H1 (cell line): Measurements from ENCODE around the gene MMP11. TPM values are rescaled to one million over a fixed set of nuclear protein-coding genes. Genes with fewer than 3 reads are reported as not detected.
A peak's percentile ranks its signal among the peaks of the same experiment; 100 is the strongest.

Experiments
- CTCF ChIA-PET: fragments of 300-600 bp; sonication (Branson Sonifier 250); formaldehyde crosslinking; loops from one replicate; lab custom pipeline; 2021; ENCODE audit not compliant: partially characterized antibody; lab: Charles Lee
- POLR2A ChIA-PET: fragments of 300-600 bp; sonication (Branson Sonifier 250); formaldehyde crosslinking; loops from one replicate; lab custom pipeline; 2021; ENCODE audit warnings: inconsistent platforms; ENCODE audit not compliant: partially characterized antibody; lab: Charles Lee
- DNase-seq, 2 experiments: peaks; one replicate each; pipeline versions ENCODE4 v3.0.0 to v3.0.0-alpha.2; 2010 to 2022; ENCODE audit warnings: low spot score in 2 of 2, low read depth in 1 of 2, mixed read lengths in 1 of 2
- FAIRE-seq: peaks from 2 replicates; lab custom pipeline; 2011; peaks lifted over from hg19 to GRCh38; lab: Jason Lieb, UNC
- H2AFZ ChIP-seq: 2 replicates; pipeline ENCODE4 v1.8.1; 2012; ENCODE audit warnings: low read length, inconsistent platforms
- H2AK5ac ChIP-seq: 2 replicates; pipeline ENCODE4 v1.6.1; 2013; ENCODE audit warnings: low read depth, low read length
- H2BK120ac ChIP-seq: replicated peaks from 2 replicates; pipeline ENCODE3; 2013; ENCODE audit warnings: low read depth, low read length, inconsistent platforms
- H2BK12ac ChIP-seq: 2 replicates; pipeline ENCODE4 v1.6.1; 2013; ENCODE audit warnings: low read depth, low read length
- H2BK15ac ChIP-seq: 2 replicates; pipeline ENCODE4 v1.6.1; 2013; ENCODE audit warnings: low read length
- H2BK20ac ChIP-seq: 2 replicates; pipeline ENCODE4 v1.6.1; 2013; ENCODE audit warnings: low read length
- H2BK5ac ChIP-seq: 2 replicates; pipeline ENCODE4 v1.6.1; 2013; ENCODE audit warnings: low read depth, low read length
- H3K14ac ChIP-seq: 2 replicates; pipeline ENCODE4 v1.6.1; 2013; ENCODE audit warnings: inconsistent platforms; ENCODE audit not compliant: insufficient read length
- H3K18ac ChIP-seq: 2 replicates; pipeline ENCODE4 v1.6.1; 2013; ENCODE audit warnings: low read length; ENCODE audit errors: extremely low read depth
- H3K23ac ChIP-seq: 2 replicates; pipeline ENCODE4 v1.6.1; 2013; ENCODE audit warnings: inconsistent platforms; ENCODE audit not compliant: insufficient read length
- H3K23me2 ChIP-seq: 2 replicates; pipeline ENCODE4 v1.6.1; 2013; ENCODE audit warnings: low read depth, low read length
- H3K27ac ChIP-seq: 2 replicates; pipeline ENCODE4 v1.6.1; 2011; ENCODE audit warnings: low read depth, low read length, inconsistent platforms
- H3K27me3 ChIP-seq, 4 experiments: replicated peaks in 1 of 4; 1 replicate in 1 of 4; 2 replicates in 3 of 4; pipeline versions ENCODE4 v1.6.1 to v1.8.1; 2011 to 2013; ENCODE audit warnings: low read length in 3 of 4, mild to moderate bottlenecking in 3 of 4, inconsistent platforms in 2 of 4, mixed read lengths in 2 of 4, moderate library complexity in 1 of 4; ENCODE audit not compliant: control insufficient read depth in 3 of 4, insufficient read depth in 3 of 4; ENCODE audit errors: extremely low read depth in 1 of 4
- H3K36me3 ChIP-seq, 4 experiments: 2 replicates each; pipeline versions ENCODE4 v1.6.1 to v1.8.1; 2011 to 2013; ENCODE audit warnings: mild to moderate bottlenecking in 4 of 4, low read length in 3 of 4, moderate library complexity in 2 of 4, control low read depth in 1 of 4, inconsistent platforms in 1 of 4; ENCODE audit not compliant: insufficient read depth in 4 of 4, control insufficient read depth in 2 of 4
- H3K4ac ChIP-seq: replicated peaks from 2 replicates; pipeline ENCODE3; 2013; ENCODE audit warnings: low read length, low read depth, mixed read lengths, inconsistent platforms; ENCODE audit not compliant: insufficient read length
- H3K4me1 ChIP-seq, 4 experiments: replicated peaks in 1 of 4; 1 replicate in 1 of 4; 2 replicates in 3 of 4; pipeline versions ENCODE4 v1.6.1 to v1.8.1; 2011 to 2013; ENCODE audit warnings: low read length in 3 of 4, inconsistent platforms in 2 of 4, mixed read lengths in 1 of 4; ENCODE audit not compliant: insufficient read depth in 4 of 4, control insufficient read depth in 3 of 4
- H3K4me2 ChIP-seq, 2 experiments: 2 replicates each; pipeline versions ENCODE4 v1.6.1 to v1.8.1; 2011 to 2013; ENCODE audit warnings: low read depth in 2 of 2, low read length in 2 of 2, control low read depth in 1 of 2, inconsistent platforms in 1 of 2, mild to moderate bottlenecking in 1 of 2; ENCODE audit not compliant: insufficient read depth in 1 of 2
- H3K4me3 ChIP-seq, 4 experiments: fragments of 200-600, 300-600 bp in 1 of 4; sonication (generic), shearing (Covaris generic), sonication (Bioruptor Twin) in 1 of 4; 2 replicates each; pipeline versions ENCODE4 v1.5.1 to v1.8.1; 2011 to 2016; ENCODE audit warnings: low read length in 4 of 4, low read depth in 3 of 4, control low read depth in 2 of 4, inconsistent platforms in 2 of 4, mild to moderate bottlenecking in 2 of 4, mixed read lengths in 1 of 4, moderate library complexity in 1 of 4; ENCODE audit not compliant: insufficient read depth in 2 of 4; ENCODE audit errors: extremely low read depth in 1 of 4
- H3K56ac ChIP-seq: replicated peaks from 2 replicates; pipeline ENCODE3; 2013; ENCODE audit warnings: low read depth, mild to moderate bottlenecking, mixed read lengths, low read length, inconsistent platforms; ENCODE audit not compliant: insufficient read length
- H3K79me1 ChIP-seq: 2 replicates; pipeline ENCODE4 v1.6.1; 2013; ENCODE audit warnings: low read depth, low read length, control low read depth
- H3K79me2 ChIP-seq, 2 experiments: 2 replicates each; pipeline versions ENCODE4 v1.6.1 to v1.8.1; 2012 to 2013; ENCODE audit warnings: low read length in 2 of 2, mild to moderate bottlenecking in 2 of 2, inconsistent platforms in 1 of 2; ENCODE audit not compliant: insufficient read depth in 2 of 2, control insufficient read depth in 1 of 2
- H3K9ac ChIP-seq, 4 experiments: replicated peaks in 1 of 4; 1 replicate in 1 of 4; 2 replicates in 3 of 4; pipeline versions ENCODE4 v1.6.1 to v1.8.1; 2011 to 2013; ENCODE audit warnings: low read depth in 3 of 4, low read length in 3 of 4, control low read depth in 2 of 4, mild to moderate bottlenecking in 2 of 4, moderate library complexity in 2 of 4, inconsistent platforms in 1 of 4; ENCODE audit errors: extremely low read depth in 1 of 4
- H3K9me3 ChIP-seq, 2 experiments: 2 replicates each; pipeline versions ENCODE4 v1.6.1 to v1.8.1; 2012 to 2013; ENCODE audit warnings: mild to moderate bottlenecking in 2 of 2, moderate library complexity in 2 of 2, control low read depth in 1 of 2, inconsistent platforms in 1 of 2, low read depth in 1 of 2, low read length in 1 of 2, mixed read lengths in 1 of 2; ENCODE audit not compliant: insufficient read depth in 2 of 2
- H4K20me1 ChIP-seq, 2 experiments: replicated peaks in 1 of 2; 2 replicates each; pipeline versions ENCODE3 to v1.8.1; 2011 to 2013; ENCODE audit warnings: inconsistent platforms in 2 of 2, low read length in 2 of 2, mild to moderate bottlenecking in 1 of 2; ENCODE audit not compliant: insufficient read depth in 2 of 2, control insufficient read depth in 1 of 2
- H4K5ac ChIP-seq: 2 replicates; pipeline ENCODE4 v1.6.1; 2013; ENCODE audit warnings: low read length, low read depth, mixed read lengths, inconsistent platforms; ENCODE audit not compliant: insufficient read length
- H4K8ac ChIP-seq: 2 replicates; pipeline ENCODE4 v1.8.0; 2013; ENCODE audit warnings: mild to moderate bottlenecking, moderate library complexity, low read length, inconsistent platforms; ENCODE audit not compliant: insufficient read depth; ENCODE audit errors: extremely low read depth
- H4K91ac ChIP-seq: replicated peaks from 2 replicates; pipeline ENCODE3; 2013; ENCODE audit warnings: low read length, mixed read lengths, inconsistent platforms; ENCODE audit not compliant: insufficient read length
- POLR2A ChIP-seq, 2 experiments: IDR thresholded peaks; 1 replicate in 1 of 2; 2 replicates in 1 of 2; pipeline ENCODE4 v1.6.1; 2011; ENCODE audit warnings: low read depth in 2 of 2, low read length in 2 of 2, mild to moderate bottlenecking in 2 of 2; ENCODE audit errors: control extremely low read depth in 1 of 2
- SIN3A ChIP-seq, 2 experiments: IDR thresholded peaks in 1 of 2; conservative IDR thresholded peaks in 1 of 2; 2 replicates each; pipeline ENCODE4 v1.6.1; 2011 to 2012; ENCODE audit warnings: low read length in 2 of 2, improper control_type of control experiment in 1 of 2, low read depth in 1 of 2, mild to moderate bottlenecking in 1 of 2
- YY1 ChIP-seq: IDR thresholded peaks from 2 replicates; pipeline ENCODE4 v1.6.1; 2011; ENCODE audit warnings: low read depth, mild to moderate bottlenecking, low read length
- WGBS, 2 experiments: shearing (Covaris generic) in 1 of 2; methylation state at CpG; one replicate each; pipeline versions ENCODE4 v1.1.6 to v1.1.7; 2013 to 2015; ENCODE audit warnings: low lambda C conversion rate in 2 of 2, mixed read lengths in 2 of 2, inconsistent platforms in 1 of 2, low coverage in 1 of 2, missing lambda C conversion rate in 1 of 2; ENCODE audit not compliant: insufficient replicate concordance in 2 of 2, insufficient coverage in 1 of 2, insufficient read length in 1 of 2; ENCODE audit errors: extremely low coverage in 1 of 2, missing lambda C conversion rate in 1 of 2; 5-methylcytosine and 5-hydroxymethylcytosine counted together
- polyA plus RNA-seq, 7 experiments: library from polyadenylated mRNA; depleted of rRNA in 3 of 7; stranded (reverse) in 5 of 7; unstranded in 2 of 7; fragments of >200 nt in 5 of 7; fragments of 200-250 nt in 2 of 7; gene quantifications; 1 replicate in 5 of 7; 2 replicates in 1 of 7; 4 replicates in 1 of 7; pipeline versions ENCODE4 v1.2.1 to v1.2.3, GENCODE V29; 2011 to 2013; ENCODE audit warnings: missing spikeins in 2 of 7, mixed read lengths in 2 of 7
- total RNA-seq: library from RNA; stranded (reverse); fragmentation: NEBNext Ultra II Directional; extraction: Animal tissue kit (Norgen Biotek cat#: 25700); gene quantifications from 2 replicates; pipeline ENCODE4 v1.2.1, GENCODE V29; 2021

MMP11 gene
- total and polyA plus RNA-seq, 2 of the 8 experiments (the other 6 are each of a cell fraction or from before 2014, with no cell fraction given): 10.2 to 18.3 TPM

DNA sequence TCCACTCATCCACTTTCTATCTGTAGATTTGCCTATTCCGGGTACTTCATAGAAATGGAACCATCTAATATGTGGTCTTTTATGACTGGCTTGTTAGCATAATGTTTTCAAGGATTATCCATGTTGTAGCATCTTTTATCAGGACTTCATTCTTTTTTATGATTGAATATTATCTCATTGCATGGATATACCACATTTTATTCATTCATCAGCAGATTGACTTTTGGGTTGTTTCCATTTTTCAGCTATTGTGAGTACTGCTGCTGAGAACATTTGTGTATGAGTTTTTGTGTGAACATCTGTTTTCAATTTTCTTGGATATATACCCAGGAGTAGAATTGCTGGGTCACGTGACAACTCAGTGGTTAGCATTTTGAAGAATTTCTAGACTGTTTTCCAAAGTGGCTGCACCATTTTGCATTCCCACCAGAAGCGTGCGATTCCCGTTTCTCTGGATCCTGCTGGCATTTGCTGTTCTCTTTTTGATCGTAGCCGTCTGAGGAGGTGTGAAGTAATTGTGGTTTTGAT is 57.3 kb downstream of the MMP11 start:
- no peak overlapping the region for H2BK15ac ChIP-seq
- ChIA-PET CTCF (interaction anchor here (1.1 to 2.5 kb wide), 2 partner anchors 15 to 20 kb away, joined by 4 to 11 read pairs; no protein-coding TSS in a partner anchor), POLR2A (interaction anchor here (1.0 to 1.1 kb wide), 2 partner anchors 10 to 16 kb away, joined by 3 read pairs; no protein-coding TSS in a partner anchor)
- no peak overlapping the region for H3K14ac ChIP-seq
- H3K4me3 ChIP-seq: no peak overlapping the region
- H4K20me1 ChIP-seq: peaks cover 6 to 20% of the 10 kb centered on the region in 2 experiments
- no peak overlapping the region for H3K4ac ChIP-seq
- H3K4me1 ChIP-seq: no peaks in the 10 kb centered on the region
- no peak overlapping the region for H3K4me2 ChIP-seq
- H3K36me3 ChIP-seq: peaks cover 10 to 37% (median 16%) of the 10 kb centered on the region in 4 experiments; a peak in 7 of 8 replicates
- H3K9me3 ChIP-seq: no peaks in the 10 kb centered on the region
- no peak overlapping the region for H2BK120ac ChIP-seq
- H3K18ac ChIP-seq: no peak overlapping the region
- no peak overlapping the region for H2AFZ ChIP-seq
- H3K79me1 ChIP-seq: peaks cover 4% of the 10 kb centered on the region; the same call in 1 of the 2 replicates
- H4K8ac ChIP-seq: no peak overlapping the region
- H3K56ac ChIP-seq: no peak overlapping the region
- no peak overlapping the region for H3K27ac ChIP-seq
- H3K9ac ChIP-seq: no peak overlapping the region
- TF ChIP-seq POLR2A (IDR thresholded peaks at IDR 0.05; ENCODE audit: control extremely low read depth in 1 of 2, low read depth in 2 of 2, low read length in 2 of 2) (0 out of 3 replicates have a peak, but pooled peaks of 1 of the 2 experiments have one; percentile 1), SIN3A (conservative IDR thresholded peaks at IDR 0.05 in 1 of 2, IDR thresholded peaks at IDR 0.05 in 1 of 2; ENCODE audit: low read depth in 1 of 2, low read length in 2 of 2) (no peak), YY1 (no peak)
- FAIRE-seq (no peak), DNase-seq (no peak)
- no peaks in the 10 kb centered on the region; a peak in 1 of 4 replicates for H3K79me2 ChIP-seq
- H2BK20ac ChIP-seq: no peak overlapping the region
- 97% methylated on average over 7 of the region's 7 CpGs; no CpG with 5 or more reads in 1 of the 2 experiments for WGBS, 2 experiments
- no peaks in the 10 kb centered on the region for H3K23me2 ChIP-seq
- no peak overlapping the region for H2BK5ac ChIP-seq
- no peak overlapping the region for H4K5ac ChIP-seq
- no peak overlapping the region for H3K23ac ChIP-seq
- no peak overlapping the region for H4K91ac ChIP-seq
- no peak overlapping the region for H2AK5ac ChIP-seq
- H3K27me3 ChIP-seq: no peaks in the 10 kb centered on the region; a peak in 1 of 7 replicates
- no peak overlapping the region for H2BK12ac ChIP-seq
